ENCODE data around the gene DPYSL5.

DPYSL5 gene

DNA sequence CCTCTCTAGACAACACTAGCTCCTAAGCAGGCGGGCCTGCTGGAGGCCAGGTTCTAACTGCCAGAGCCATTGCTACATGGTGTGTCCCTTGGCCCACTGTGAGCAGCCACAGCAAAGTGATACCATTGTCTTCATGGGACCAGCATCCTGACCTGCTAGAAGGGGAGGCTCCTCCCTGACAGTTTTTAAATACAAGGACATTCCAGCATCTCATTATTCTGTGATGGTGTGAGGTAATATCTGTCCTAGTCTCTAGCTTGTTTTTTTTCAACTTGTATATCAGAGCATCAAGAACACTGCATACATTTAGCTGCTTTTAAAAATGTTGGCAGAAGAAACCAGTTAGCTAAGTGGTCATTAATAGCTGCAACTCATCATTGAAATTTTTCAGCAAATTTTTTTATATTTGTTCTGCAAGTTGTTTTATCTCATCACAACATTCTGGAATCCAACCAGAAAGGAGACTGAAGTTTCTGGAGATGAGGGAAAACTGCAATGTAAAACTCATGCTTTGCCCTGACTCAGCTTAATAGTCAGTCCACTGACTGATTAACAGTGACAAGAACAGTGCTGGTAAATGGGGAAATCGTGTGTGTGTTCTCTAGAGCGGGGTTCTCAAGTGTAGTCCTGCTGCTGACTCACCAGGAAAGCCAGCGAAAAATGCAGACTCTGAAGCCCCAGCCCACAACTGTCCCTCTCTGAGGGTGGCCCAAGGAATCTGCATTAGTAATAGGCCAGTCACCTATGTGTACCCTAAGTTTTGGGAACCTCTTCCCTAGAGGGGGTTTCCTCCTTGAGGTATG, 140.3 kb downstream of the DPYSL5 start:
- DNase-seq (ENCODE audit: low spot score) (no peak), FAIRE-seq (no peak)

DNA sequence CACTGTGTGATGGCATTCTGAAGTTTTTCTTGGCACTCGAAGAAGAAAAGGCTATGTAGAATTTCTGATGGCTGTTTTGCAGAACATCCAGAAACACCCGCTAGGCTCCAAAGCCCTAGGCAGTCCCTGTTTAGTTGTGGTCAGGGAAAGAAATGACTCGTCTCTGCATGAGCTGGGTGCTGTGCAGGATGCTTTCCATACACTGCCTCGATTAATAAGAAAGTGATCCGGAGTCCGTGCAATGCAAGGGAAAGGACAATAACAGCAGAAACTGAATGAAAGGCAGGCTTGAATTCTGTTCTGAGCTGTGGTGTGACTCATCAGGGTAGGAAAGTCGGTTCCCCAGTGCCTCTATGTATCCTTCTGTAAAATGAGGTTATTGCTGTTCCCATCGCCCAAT, 141.2 kb downstream of the DPYSL5 start:
- FAIRE-seq = no peak
- DNase-seq (ENCODE audit: low spot score) = no peak

DNA sequence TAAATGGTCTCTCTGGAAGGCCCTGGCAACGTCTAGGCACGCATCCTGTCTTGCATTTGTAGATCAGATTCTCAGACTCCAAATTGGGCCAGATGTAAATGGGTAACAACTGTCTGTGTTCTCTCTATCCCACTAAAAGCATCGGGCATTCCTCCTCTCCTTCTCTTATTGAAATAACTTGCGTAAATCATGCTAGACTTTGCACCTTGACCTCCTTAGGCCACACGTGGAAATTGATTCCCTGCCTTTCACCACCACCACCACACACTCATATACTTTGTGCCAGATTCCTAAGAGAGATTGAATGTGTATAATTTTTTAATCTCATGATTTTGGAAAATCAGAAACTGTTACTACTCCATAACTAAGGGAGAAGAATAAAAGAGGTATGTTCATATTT, 143.8 kb downstream of the DPYSL5 start:
- FAIRE-seq = no peak

DNA sequence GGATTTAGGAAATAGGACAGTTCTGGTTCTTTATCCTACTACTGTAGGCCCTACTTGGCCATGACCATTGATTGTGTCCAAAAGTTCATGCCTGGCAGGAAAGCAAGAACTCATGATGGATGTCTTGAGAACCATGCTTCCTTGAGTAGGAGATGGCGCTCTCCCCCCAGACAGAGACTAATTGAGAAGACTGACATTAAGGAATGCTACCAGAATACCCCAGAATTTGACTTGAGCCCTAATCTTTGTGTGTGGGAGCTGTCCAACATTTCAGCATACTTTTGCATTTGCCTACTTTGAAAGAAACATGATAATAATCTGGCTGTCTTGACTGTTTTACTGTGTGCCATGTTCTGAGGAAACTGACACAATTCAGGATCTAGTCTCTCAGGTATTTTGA, 145.8 kb downstream of the DPYSL5 start:
- FAIRE-seq (no peak), DNase-seq (ENCODE audit: low spot score) (no peak)

More for the DNA sequence above, 143.8 kb downstream of the DPYSL5 start:
- DNase-seq (ENCODE audit: low spot score) = no peak

DNA sequence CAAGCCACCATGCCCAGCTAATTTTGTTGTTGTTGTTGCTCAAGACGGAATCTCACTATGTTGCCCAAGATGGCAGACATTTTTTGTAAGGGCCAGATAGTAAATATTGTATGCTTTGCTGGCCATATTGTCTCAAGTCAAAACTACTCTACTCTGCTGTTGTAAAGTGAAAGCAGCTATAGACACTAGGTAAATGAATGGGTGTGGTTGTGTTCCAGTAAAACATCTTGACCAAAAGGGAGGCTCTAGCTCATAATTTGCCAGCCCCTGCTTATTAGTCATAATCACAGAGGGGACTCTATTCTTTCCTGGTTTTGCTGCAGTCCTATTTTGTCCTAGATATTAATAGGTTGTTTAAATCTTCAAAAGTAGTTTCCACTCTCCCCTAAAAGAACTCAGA, 147.1 kb downstream of the DPYSL5 start:
- DNase-seq (ENCODE audit: low spot score) (no peak), FAIRE-seq (no peak)

DNA sequence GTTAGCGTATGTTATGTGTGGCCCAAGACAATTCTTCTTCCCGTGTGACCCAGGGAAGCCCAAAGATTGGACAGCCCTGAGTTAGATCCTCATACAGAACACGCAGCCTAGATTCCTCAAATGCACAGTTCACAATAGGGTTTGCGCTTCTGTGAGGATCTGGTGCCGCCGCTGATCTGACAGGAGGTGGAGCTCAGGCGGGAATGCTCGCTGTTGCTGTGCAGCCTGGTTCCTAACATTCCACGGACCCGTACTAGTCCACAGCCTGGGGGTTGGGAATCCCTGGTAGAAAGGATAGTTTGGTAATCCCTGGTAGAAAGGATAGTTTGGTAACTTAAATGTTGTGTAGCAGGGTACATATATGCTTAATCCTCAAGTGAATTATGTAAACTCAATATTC, 149.5 kb downstream of the DPYSL5 start:
- FAIRE-seq = no peak
- no peak for DNase-seq (ENCODE audit: low spot score)

DNA sequence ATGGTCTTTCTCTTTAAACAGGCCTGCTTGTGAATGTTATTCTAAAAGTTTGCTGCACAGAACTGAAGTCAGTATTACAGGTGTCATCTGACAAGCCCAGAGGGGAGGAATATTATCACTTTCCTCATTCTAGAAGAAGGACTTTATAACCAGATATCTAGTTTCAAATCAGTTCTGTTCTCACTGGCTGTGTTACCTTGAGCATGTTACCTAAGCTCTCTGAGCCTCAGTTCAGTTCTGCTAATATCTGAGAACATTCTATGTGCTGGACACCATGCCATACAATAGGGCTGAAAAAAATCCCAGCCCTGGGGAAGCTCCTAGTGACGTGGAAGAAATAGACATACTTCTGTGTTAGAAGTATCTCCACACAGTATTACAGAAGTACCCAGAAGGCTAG, 150.4 kb downstream of the DPYSL5 start:
- no peak for DNase-seq (ENCODE audit: low spot score)
- no peak for FAIRE-seq
